Measurements from ENCODE around the gene E2F2. TPM values are rescaled to one million over a fixed set of nuclear protein-coding genes. Genes with fewer than 3 reads are reported as not detected.

Gene E2F2
- 8.4 and 10.7 TPM in 2 replicates for total RNA-seq (2014; rRNA removed; shearing (Covaris generic); ENCODE audit: low replicate concordance)

DNA sequence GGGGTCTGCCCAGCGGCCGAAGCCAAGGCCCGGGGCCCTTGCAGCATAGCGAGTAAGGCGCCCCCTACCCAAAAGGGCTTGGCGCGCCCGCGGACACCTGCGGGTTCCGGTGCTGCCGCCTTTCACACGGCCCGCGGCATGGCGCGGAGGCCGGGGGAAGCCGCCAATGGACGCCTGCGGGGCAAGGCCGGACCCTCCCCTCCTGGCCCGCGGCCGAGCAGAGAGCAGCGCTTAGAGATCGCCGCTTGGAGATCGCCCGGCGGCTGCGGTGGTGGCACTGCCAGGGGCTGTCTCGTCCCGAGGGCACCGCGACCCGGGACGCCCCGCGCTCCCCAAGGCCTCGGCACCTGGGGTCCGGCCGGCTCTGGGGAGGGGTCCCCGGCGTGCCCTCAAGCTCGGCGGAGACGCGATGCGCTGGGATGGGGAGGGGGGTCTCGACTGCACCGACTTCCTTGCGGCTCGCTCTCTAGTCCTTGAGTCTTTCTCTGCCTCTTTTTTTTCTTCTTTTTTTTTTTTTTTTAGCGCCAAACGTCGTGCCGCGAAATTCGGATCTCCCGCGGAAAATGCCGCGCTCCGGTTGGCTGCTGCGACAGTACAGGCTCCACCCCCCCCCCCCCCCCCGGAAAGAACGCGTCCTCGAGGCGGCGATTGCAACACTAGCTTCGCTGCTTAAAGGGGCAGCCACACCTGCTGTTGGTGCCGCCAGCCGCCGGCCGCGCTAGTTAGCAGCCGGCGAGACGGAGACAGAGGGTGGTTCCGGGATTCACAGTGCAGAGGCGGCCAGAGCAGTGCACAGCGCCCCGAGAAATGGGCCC is at the start of gene E2F2:
Gene E2F2, minus strand, starts transcription at position 487 of the 815 bp plus-strand sequence. Its CDS starts 440 bp downstream, at position 47.
- in situ Hi-C loops (cut with HindIII; ENCODE audit: low pct_unique_long_range_greater_than_20kb, low sequenced_read_pairs) = no loop called here
- DNase-seq (ENCODE audit: low read depth) = peak; percentile 91

- in situ Hi-C loops (cut with HindIII; ENCODE audit: low pct_unique_long_range_greater_than_20kb, low sequenced_read_pairs) = no loop called here
Observed at GRCh38 chr1:23578997-23579363, 47.9 kb upstream of the E2F2 start.

GRCh38 chr1:23578311-23578996 is 47.4 kb upstream of the E2F2 start:
- in situ Hi-C loops (cut with HindIII; ENCODE audit: low pct_unique_long_range_greater_than_20kb, low sequenced_read_pairs) = no loop called here
- no peak for DNase-seq (ENCODE audit: low read depth)

More at GRCh38 chr1:23578997-23579363, 47.9 kb upstream of the E2F2 start:
- no peak for DNase-seq (ENCODE audit: low read depth)

- in situ Hi-C loops (cut with HindIII; ENCODE audit: low pct_unique_long_range_greater_than_20kb, low sequenced_read_pairs) = no loop called here
- peak; percentile 84 for DNase-seq (ENCODE audit: low read depth)
Observed at GRCh38 chr1:23577056-23578004, 46.3 kb upstream of the E2F2 start.

DNA sequence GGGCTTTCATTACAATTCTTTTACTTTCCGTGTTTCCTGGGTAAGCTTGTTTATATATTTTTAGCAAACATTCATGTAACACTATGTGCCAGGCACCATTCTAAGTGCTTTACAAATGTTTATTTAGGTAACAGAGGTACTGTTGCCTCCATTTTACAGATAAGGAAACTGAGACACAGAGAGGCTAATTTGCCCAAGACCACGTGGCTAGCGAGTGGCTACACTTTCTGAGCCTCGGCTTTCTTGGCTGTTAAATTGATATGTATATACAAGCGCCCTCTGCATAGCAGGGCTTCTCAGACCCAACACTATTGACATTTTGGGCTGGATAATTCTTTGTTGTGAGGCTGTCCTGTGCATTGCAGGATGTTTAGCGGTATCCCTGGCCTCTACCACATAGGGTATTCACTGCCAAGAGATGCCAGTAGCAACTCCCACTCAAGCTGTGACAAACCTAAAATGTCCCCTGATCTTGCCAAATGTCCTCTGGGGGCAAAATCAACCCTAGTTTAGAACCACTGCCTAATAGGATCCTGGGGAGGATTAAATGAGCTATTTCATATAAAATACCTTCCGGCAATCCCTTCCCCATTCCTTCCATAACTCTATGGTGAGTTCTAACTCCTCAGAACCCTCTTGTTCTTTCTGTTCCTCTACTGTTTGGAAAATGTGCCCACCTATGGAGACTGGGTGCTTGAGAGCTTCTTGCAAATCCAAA is 45.5 kb upstream of the E2F2 start:
- DNase-seq (ENCODE audit: low read depth) = no peak
- in situ Hi-C loops (cut with HindIII; ENCODE audit: low pct_unique_long_range_greater_than_20kb, low sequenced_read_pairs) = no loop called here

DNA sequence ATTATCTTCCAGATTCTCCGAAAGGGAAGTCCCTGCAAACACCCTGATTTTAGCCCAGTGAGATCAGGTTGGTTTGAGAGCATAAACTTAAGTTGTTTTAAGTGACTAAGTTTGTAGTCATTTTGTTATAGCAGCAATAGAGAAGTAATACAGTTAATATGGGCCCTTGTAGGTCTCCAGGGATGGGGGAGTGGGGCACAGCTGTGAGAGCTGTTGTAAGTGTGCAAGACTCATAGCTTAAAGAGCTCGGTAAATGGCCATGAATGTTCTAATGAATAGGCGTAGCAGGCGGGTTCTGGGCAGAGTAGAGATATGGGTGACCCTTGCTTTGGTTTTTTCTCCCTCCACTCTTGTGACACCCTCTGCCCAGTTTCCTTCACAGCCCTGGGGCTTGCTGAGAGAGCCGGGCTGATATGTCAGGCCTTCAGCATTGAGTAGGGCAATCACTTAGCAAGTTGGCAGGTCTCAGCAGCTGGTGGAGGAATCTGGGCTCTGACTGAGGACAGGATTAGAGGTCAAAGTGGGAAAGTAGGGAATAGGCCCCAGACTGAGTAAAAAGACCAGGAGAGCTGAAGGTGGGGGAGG is 44.3 kb upstream of the E2F2 start:
- in situ Hi-C loops (cut with HindIII; ENCODE audit: low pct_unique_long_range_greater_than_20kb, low sequenced_read_pairs) = no loop called here
- no peak for DNase-seq (ENCODE audit: low read depth)

DNA sequence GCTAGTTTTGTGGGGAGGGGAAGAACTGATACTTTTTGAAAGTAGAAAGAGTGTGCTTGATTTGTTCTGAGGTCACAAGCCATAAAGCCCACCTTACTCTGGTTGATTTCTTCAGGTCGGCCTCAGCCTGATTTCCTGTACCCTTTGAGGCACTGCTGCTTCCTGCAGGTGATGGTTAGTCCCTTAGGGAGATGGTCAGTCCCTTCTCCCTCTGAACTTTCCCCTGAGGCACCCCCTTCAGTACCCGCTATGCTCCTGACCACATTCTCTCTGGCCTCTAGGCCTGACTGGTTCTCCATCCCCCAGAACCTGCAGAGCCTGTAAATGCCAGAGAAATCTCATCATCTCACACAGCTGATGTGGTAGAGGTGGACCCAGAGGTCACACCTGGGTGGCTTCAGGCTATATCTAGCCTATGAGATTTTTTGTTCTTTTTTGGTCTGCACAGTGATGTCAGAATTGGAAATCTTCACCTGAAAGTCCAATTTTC is 43.3 kb upstream of the E2F2 start:
- DNase-seq (ENCODE audit: low read depth) = no peak
- in situ Hi-C loops (cut with HindIII; ENCODE audit: low pct_unique_long_range_greater_than_20kb, low sequenced_read_pairs) = no loop called here

- in situ Hi-C loops (cut with HindIII; ENCODE audit: low pct_unique_long_range_greater_than_20kb, low sequenced_read_pairs) = no loop called here
- no peak for DNase-seq (ENCODE audit: low read depth)
Observed at GRCh38 chr1:23573574-23574182, 42.6 kb upstream of the E2F2 start.

GRCh38 chr1:23571465-23571864 is 40.4 kb upstream of the E2F2 start:
- in situ Hi-C loops (cut with HindIII; ENCODE audit: low pct_unique_long_range_greater_than_20kb, low sequenced_read_pairs) = no loop called here

DNA sequence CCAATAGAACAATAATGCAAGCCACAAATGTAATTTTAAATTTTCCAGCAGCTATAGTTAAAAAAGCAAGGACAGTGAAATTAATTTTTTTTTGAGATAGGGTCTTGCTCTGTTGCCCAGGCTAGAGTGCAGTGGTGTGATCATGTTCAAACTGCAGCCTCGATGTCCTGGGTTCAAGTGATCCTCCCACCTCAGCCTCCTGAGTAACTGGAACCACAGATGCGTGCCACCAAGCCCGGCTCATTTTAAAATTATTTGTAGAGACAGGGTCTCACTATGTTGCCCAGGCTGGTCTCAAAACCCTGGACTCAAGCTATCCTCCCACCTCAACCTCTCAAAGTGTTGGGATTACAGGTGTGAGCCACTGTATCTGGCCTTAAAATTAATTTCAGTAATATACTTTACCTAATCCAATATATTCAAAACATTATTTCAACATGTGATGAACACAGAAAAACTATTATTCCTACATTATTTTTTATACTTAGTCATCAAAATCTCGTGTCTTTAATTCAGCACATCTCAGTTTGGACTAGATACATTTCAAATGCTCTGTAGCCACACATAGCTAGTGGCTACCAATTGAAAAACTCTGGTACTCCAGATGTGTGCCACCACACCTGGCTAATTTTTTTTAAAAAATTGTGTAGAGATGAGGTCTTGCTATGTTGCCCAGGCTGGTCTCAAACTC is 39.1 kb upstream of the E2F2 start:
- in situ Hi-C loops (cut with HindIII; ENCODE audit: low pct_unique_long_range_greater_than_20kb, low sequenced_read_pairs) = no loop called here
- no peak for DNase-seq (ENCODE audit: low read depth)

More at GRCh38 chr1:23571465-23571864, 40.4 kb upstream of the E2F2 start:
- DNase-seq (ENCODE audit: low read depth) = no peak

DNA sequence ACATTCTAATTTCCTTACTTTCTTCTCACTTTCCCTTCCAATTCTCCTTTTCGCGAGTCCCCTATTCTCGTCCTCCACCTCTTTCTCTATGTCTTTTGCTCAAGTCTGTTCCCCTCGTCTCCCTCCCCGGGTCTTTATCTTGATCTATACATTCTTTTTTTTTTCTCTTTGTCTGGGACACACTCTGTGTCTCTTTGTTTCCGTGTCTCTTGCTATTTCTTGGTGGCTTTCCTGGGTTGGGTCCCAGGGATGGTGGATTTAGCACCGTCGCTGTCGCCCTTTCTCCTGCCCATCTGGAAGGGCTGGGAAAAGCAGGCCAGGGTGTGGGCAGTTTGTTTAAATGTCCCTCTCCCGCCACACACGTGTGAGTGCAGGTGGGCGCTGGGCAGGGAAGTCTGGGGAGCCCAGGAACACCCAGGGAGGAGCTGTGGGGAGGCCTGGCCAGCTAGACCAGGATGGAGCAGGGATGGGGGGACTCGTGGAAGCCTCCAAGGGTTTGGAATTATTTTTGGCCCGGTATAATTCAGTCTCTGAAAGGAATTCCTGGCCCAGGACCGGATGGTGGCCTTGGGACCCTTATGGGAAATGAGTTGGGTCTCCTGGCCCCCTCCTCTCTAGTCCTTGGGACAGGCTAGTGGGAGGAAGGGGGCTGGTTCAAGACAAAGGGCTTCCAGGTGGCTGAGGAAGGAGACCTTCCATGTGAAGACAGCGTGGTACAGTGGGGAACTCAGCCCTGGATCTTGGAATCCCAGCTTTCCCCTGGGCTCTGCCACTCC is 37.8 kb upstream of the E2F2 start:
- DNase-seq (ENCODE audit: low read depth) = no peak
- in situ Hi-C loops (cut with HindIII; ENCODE audit: low pct_unique_long_range_greater_than_20kb, low sequenced_read_pairs) = no loop called here

DNA sequence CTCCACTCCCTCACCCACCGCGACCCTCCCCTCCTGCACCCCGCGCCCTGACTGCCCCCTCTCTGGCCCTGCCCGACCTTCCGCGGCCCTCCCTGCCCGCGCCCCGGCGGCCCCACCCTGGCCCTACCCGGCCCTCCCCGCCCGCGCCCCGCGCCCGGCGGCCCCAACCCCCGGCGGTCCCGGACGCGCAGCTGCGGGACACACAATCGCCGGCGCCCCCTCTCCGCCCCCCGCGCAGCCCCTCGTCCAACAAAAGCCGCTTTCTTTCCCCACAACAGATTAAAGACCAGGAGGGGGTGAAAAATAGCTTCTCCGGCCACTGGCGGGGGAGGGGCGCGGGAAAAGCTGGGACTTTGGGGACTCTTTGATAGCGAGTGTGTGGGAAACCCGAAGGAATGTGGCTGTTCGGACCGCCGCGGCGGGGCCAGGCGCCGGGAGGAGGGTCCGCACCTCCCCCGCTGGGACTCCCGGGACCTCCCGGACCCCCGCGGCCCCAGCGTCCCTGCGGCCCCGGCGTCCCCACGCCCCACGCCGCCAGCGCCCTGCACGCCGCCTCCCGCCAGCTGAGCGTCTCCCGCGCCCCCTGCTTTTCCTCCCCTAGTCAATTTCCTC is 37.1 kb upstream of the E2F2 start:
- DNase-seq (ENCODE audit: low read depth) = no peak
- in situ Hi-C loops (cut with HindIII; ENCODE audit: low pct_unique_long_range_greater_than_20kb, low sequenced_read_pairs) = no loop called here

DNA sequence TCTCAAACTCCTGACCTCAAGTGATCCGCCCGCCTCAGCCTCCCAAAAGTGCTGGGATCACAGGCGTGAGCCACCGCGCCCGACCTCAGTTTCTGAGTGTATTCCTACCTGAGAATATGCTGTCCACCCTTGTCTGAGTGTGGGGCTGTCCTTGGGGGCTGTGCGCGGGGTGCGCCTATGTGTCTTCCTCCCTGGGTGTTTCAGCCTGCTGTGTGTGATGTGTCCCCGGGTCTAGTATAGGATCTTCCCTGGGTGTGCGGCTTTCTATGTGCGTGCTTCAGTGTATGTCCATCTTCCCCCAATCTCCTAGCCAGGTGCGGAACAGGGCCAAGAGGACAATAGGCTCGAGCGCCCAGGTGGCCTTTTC is 36.6 kb upstream of the E2F2 start:
- in situ Hi-C loops (cut with HindIII; ENCODE audit: low pct_unique_long_range_greater_than_20kb, low sequenced_read_pairs) = no loop called here
- no peak for DNase-seq (ENCODE audit: low read depth)

- in situ Hi-C loops (cut with HindIII; ENCODE audit: low pct_unique_long_range_greater_than_20kb, low sequenced_read_pairs) = no loop called here
- DNase-seq (ENCODE audit: low read depth) = no peak
Observed at GRCh38 chr1:23566304-23566703, 35.3 kb upstream of the E2F2 start.

GRCh38 chr1:23565776-23566175 is 34.7 kb upstream of the E2F2 start:
- no peak for DNase-seq (ENCODE audit: low read depth)
- in situ Hi-C loops (cut with HindIII; ENCODE audit: low pct_unique_long_range_greater_than_20kb, low sequenced_read_pairs) = no loop called here

Data from Caki2 (cell line).